Upper lobe of left lung (tissue), 4 donors: ENCODE data around the gene MEGF9.

ENCODE experiments used
- CTCF ChIP-seq, 6 experiments: fragments of 450-650 bp in 4 of 6; fragments of 200-600 bp in 2 of 6; sonication (generic) in 2 of 6; IDR thresholded peaks; one replicate each; pipeline ENCODE4 v1.5.1; 2016 to 2019; ENCODE audit warnings: antibody characterized with exemption in 6 of 6
- EP300 ChIP-seq, 4 donors: sonication (generic); formaldehyde crosslinking; IDR thresholded peaks; one replicate each; pipeline ENCODE4 v1.5.1; 2017; ENCODE audit warnings: antibody characterized with exemption in 4 of 4, control low read depth in 2 of 4
- POLR2A ChIP-seq, 4 donors: fragments of 450-650 bp; IDR thresholded peaks; one replicate each; pipeline ENCODE4 v1.5.1; 2016 to 2017; ENCODE audit warnings: antibody characterized with exemption in 4 of 4, mild to moderate bottlenecking in 2 of 4
- POLR2AphosphoS5 ChIP-seq, 2 donors: sonication (generic); formaldehyde crosslinking; IDR thresholded peaks; one replicate each; pipeline ENCODE4 v1.5.1; 2017; ENCODE audit warnings: antibody characterized with exemption in 2 of 2

- TF ChIP-seq POLR2A (IDR thresholded peaks at IDR 0.05): no peak
- no peak for TF ChIP-seq CTCF (IDR thresholded peaks at IDR 0.05)
- no peak for TF ChIP-seq POLR2AphosphoS5 (IDR thresholded peaks at IDR 0.05)
- no peak for TF ChIP-seq EP300 (IDR thresholded peaks at IDR 0.05)
These were observed 12.2 kb downstream of the MEGF9 start for GRCh38 chr9:120702075-120702474.
